OCI-LY1 (cell line): Measurements from ENCODE around the gene KCNK2.

ENCODE experiments used
- EZH2 ChIP-seq: fragments of 200-600 bp; sonication (generic), shearing (Covaris generic); IDR thresholded peaks from 2 replicates; pipeline ENCODE4 v1.8.0; 2017; ENCODE audit warnings: borderline replicate concordance, mixed run types, mild to moderate bottlenecking, antibody characterized with exemption, low read length, moderate library complexity, mixed read lengths
- TF ChIP-seq, protein P1 (sequence below): fragments of 200-600 bp; sonication (generic), shearing (Covaris generic); IDR thresholded peaks from 2 replicates; pipeline ENCODE4 v1.5.1; 2017; ENCODE audit warnings: mild to moderate bottlenecking, antibody characterized with exemption, low read length, moderate library complexity, mixed read lengths

DNA sequence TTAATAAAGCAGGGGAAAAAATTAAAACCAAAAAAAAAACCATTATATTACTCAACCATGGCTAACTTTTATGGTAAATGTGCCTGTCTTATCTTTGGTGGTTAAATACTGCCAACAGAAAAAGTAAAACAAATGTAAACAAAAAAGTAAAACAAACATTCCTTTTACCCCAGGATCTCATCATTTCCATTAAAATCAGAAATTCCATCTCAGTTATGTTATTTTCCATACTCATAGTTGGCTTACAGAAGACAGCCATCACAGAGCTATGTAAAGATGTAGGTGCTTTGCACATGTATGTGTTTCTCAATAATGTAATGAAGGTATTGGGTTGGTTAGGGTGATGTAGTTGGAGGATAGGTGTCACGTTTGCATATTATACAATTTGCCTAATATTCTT is 185.0 kb downstream of the KCNK2 start:
- TF ChIP-seq, protein P1, sequence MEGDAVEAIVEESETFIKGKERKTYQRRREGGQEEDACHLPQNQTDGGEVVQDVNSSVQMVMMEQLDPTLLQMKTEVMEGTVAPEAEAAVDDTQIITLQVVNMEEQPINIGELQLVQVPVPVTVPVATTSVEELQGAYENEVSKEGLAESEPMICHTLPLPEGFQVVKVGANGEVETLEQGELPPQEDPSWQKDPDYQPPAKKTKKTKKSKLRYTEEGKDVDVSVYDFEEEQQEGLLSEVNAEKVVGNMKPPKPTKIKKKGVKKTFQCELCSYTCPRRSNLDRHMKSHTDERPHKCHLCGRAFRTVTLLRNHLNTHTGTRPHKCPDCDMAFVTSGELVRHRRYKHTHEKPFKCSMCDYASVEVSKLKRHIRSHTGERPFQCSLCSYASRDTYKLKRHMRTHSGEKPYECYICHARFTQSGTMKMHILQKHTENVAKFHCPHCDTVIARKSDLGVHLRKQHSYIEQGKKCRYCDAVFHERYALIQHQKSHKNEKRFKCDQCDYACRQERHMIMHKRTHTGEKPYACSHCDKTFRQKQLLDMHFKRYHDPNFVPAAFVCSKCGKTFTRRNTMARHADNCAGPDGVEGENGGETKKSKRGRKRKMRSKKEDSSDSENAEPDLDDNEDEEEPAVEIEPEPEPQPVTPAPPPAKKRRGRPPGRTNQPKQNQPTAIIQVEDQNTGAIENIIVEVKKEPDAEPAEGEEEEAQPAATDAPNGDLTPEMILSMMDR, result no peak
- TF ChIP-seq EZH2, result no peak
